B cell (primary cell): Measurements from ENCODE around the gene PCGF2. TPM values are rescaled to one million over a fixed set of nuclear protein-coding genes. Genes with fewer than 3 reads are reported as not detected.

ENCODE experiments used
- ATAC-seq: fragments of 200-7000 bp; cut with Tn5 transposase; one replicate; pipeline ENCODE4 v1.10.0; 2021; ENCODE audit warnings: low read depth, mild to moderate bottlenecking, moderate number of reproducible peaks, moderate library complexity
- CTCF ChIA-PET: fragments of 350-600 bp; sonication (Branson Sonifier 250); formaldehyde crosslinking; loops from one replicate; lab custom pipeline; 2021; ENCODE audit warnings: antibody characterized with exemption, inconsistent platforms; lab: Charles Lee
- POLR2A ChIA-PET: fragments of 350-600 bp; sonication (Branson Sonifier 250); formaldehyde crosslinking; loops from one replicate; lab custom pipeline; 2021; ENCODE audit warnings: antibody characterized with exemption; lab: Charles Lee
- DNase-seq: peaks from one replicate; pipeline ENCODE4 v3.0.0; 2013
- H2AFZ ChIP-seq: 2 replicates; pipeline ENCODE4 v1.6.1; 2012; ENCODE audit warnings: mild to moderate bottlenecking, low read depth, low read length; ENCODE audit not compliant: insufficient read depth, poor library complexity, severe bottlenecking
- H3K27ac ChIP-seq, 2 donors: 1 replicate in 1 of 2; 2 replicates in 1 of 2; pipeline ENCODE4 v1.5.1; 2012 to 2013; ENCODE audit warnings: low read length in 2 of 2, mild to moderate bottlenecking in 2 of 2, moderate library complexity in 1 of 2
- H3K27me3 ChIP-seq, 4 experiments: fragments of 200-600 bp in 1 of 4; sonication (generic) in 1 of 4; replicated peaks in 1 of 4; 1 replicate in 2 of 4; 2 replicates in 2 of 4; pipeline versions ENCODE4 v1.6.1 to v1.7.0; 2013 to 2016; ENCODE audit warnings: low read length in 3 of 4, mild to moderate bottlenecking in 2 of 4, mixed read lengths in 1 of 4, moderate library complexity in 1 of 4; ENCODE audit not compliant: insufficient read depth in 4 of 4, control insufficient read depth in 3 of 4; ENCODE audit errors: control extremely low read depth in 1 of 4
- H3K36me3 ChIP-seq, 2 experiments: replicated peaks in 1 of 2; 1 replicate in 1 of 2; 2 replicates in 1 of 2; pipeline versions ENCODE4 v1.6.1 to v1.7.1; 2013; ENCODE audit warnings: low read length in 1 of 2; ENCODE audit not compliant: insufficient read depth in 2 of 2, control insufficient read depth in 1 of 2; ENCODE audit errors: control extremely low read depth in 1 of 2, extremely low read depth in 1 of 2
- H3K4me1 ChIP-seq, 2 donors: fragments of 200-600 bp in 1 of 2; sonication (generic) in 1 of 2; 1 replicate in 1 of 2; 2 replicates in 1 of 2; pipeline versions ENCODE4 v1.5.1 to v1.6.1; 2013 to 2017; ENCODE audit warnings: low read length in 2 of 2; ENCODE audit not compliant: control insufficient read depth in 2 of 2, insufficient read depth in 2 of 2
- H3K4me2 ChIP-seq: replicated peaks from 2 replicates; pipeline ENCODE3; 2012; ENCODE audit warnings: mild to moderate bottlenecking, low read depth, low read length; ENCODE audit not compliant: poor library complexity, severe bottlenecking
- H3K4me3 ChIP-seq, 5 experiments: fragments of 200-600 bp in 1 of 5; sonication (generic) in 1 of 5; 1 replicate in 3 of 5; 2 replicates in 2 of 5; pipeline versions ENCODE4 v1.5.1 to v1.7.0; 2011 to 2016; ENCODE audit warnings: low read length in 4 of 5, mild to moderate bottlenecking in 4 of 5, low read depth in 2 of 5, control low read depth in 1 of 5, moderate library complexity in 1 of 5; ENCODE audit not compliant: insufficient read depth in 1 of 5; ENCODE audit errors: control extremely low read depth in 1 of 5, extremely low read depth in 1 of 5
- H3K79me2 ChIP-seq: fragments of 200-600 bp; sonication (generic); one replicate; pipeline ENCODE4 v1.6.0; 2016; ENCODE audit warnings: low read length; ENCODE audit not compliant: control insufficient read depth, insufficient read depth
- H3K9ac ChIP-seq: fragments of 200-600 bp; sonication (generic); 2 replicates; pipeline ENCODE4 v1.6.1; 2017; ENCODE audit warnings: mild to moderate bottlenecking, low read length, moderate library complexity
- H3K9me3 ChIP-seq, 3 donors: one replicate each; pipeline versions ENCODE4 v1.6.1 to v1.7.1; 2013; ENCODE audit warnings: low read length in 2 of 3; ENCODE audit not compliant: control insufficient read depth in 2 of 3, insufficient read depth in 1 of 3; ENCODE audit errors: control extremely low read depth in 1 of 3
- H4K20me1 ChIP-seq: 2 replicates; pipeline ENCODE4 v1.6.0; 2012; ENCODE audit warnings: mild to moderate bottlenecking, low read length; ENCODE audit not compliant: insufficient read depth, control insufficient read depth, poor library complexity, severe bottlenecking
- H3K27ac Mint-ChIP-seq: one replicate; pipeline ENCODE4 v1.8.0; 2021; ENCODE audit warnings: mixed read lengths
- H3K27me3 Mint-ChIP-seq: one replicate; pipeline ENCODE4 v1.8.0; 2021; ENCODE audit warnings: mixed read lengths
- H3K4me1 Mint-ChIP-seq: one replicate; pipeline ENCODE4 v1.8.0; 2021; ENCODE audit warnings: mixed read lengths
- H3K4me3 Mint-ChIP-seq: one replicate; pipeline ENCODE4 v1.8.0; 2021; ENCODE audit warnings: mixed read lengths
- H3K9me3 Mint-ChIP-seq: one replicate; pipeline ENCODE4 v1.8.0; 2022; ENCODE audit warnings: mixed read lengths; ENCODE audit not compliant: insufficient read depth
- CTCF ChIP-seq: fragments of 200-600 bp; IDR thresholded peaks from one replicate; pipeline ENCODE4 v1.8.0; 2022; ENCODE audit warnings: antibody characterized with exemption, mild to moderate bottlenecking
- EZH2 ChIP-seq: IDR thresholded peaks from 2 replicates; pipeline ENCODE4 v1.6.1; 2012; ENCODE audit warnings: borderline replicate concordance, low read depth, mild to moderate bottlenecking, moderate library complexity, low read length; ENCODE audit not compliant: insufficient read depth, poor library complexity, severe bottlenecking
- WGBS: methylation state at CpG from one replicate; pipeline ENCODE4 v1.1.5; 2013; ENCODE audit warnings: missing lambda C conversion rate; ENCODE audit not compliant: insufficient coverage; 5-methylcytosine and 5-hydroxymethylcytosine counted together
- intact Hi-C: fragments of 100-400 bp; cut with micrococcal nuclease; formaldehyde crosslinking; loops from one replicate; pipeline ENCODE4 v1.10.0; 2022
- polyA plus RNA-seq: library from polyadenylated mRNA; depleted of rRNA; stranded (reverse); fragments of >200 nt; gene quantifications from 2 replicates; pipeline ENCODE4 v1.2.3, GENCODE V29; 2012
- total RNA-seq, 2 donors: library from RNA; stranded (reverse); fragments of 120-200 nt in 1 of 2; gene quantifications; 1 replicate in 1 of 2; 2 replicates in 1 of 2; pipeline versions ENCODE4 v1.2.3 to v1.2.4, GENCODE V29; 2013 to 2022

Gene PCGF2
- total and polyA plus RNA-seq, 2 donors (not counting 1 experiment from before 2014, with no cell fraction given) = 0.04 TPM; not detected in 1

- Mint-ChIP-seq H3K27ac (no peak overlapping the region), H3K9me3 (no peaks in the 10 kb centered on the region), H3K4me3 (no peak overlapping the region), H3K27me3 (peaks cover 6% of the 10 kb centered on the region), H3K4me1 (peaks cover 34% of the 10 kb centered on the region)
- H3K9me3 ChIP-seq = no peaks in the 10 kb centered on the region
- H3K27me3 ChIP-seq = no peaks in the 10 kb centered on the region
- intact Hi-C loops = no loop called here
- peaks cover 4 to 25% of the 10 kb centered on the region in 2 donors for H3K4me1 ChIP-seq
- ATAC-seq = peak; percentile 34
- H3K4me3 ChIP-seq = no peak overlapping the region
- H3K79me2 ChIP-seq = no peaks in the 10 kb centered on the region
- ChIA-PET CTCF (interaction anchor here (0.6 to 4.5 kb wide), 31 partner anchors 9 to 1495 kb away, joined by 3 to 172 read pairs (median 4); partner anchors contain the start of genes EPOP, MLLT6 and PSMB3), POLR2A (interaction anchor here (0.6 to 1.8 kb wide), 5 partner anchors 18 to 465 kb away, joined by 3 to 10 read pairs (median 5); partner anchors contain the start of gene RPL19)
- H4K20me1 ChIP-seq = peaks cover 7% of the 10 kb centered on the region
- no peak overlapping the region for H3K9ac ChIP-seq
- peak overlapping the region; percentile 32 for H3K4me2 ChIP-seq
- no peak overlapping the region for H2AFZ ChIP-seq
- peak; percentile 77 for DNase-seq
- 61% methylated on average over 19 of the region's 23 CpGs for WGBS
- TF ChIP-seq EZH2 = no peak
- TF ChIP-seq CTCF = peak; percentile 85
- no peak overlapping the region for H3K27ac ChIP-seq
- H3K36me3 ChIP-seq = no peaks in the 10 kb centered on the region
Measured at GRCh38 chr17:38735161-38735997, 12.8 kb downstream of the PCGF2 start.
